Epithelial cell of alveolus of lung (primary cell): ENCODE measurements around the gene SV2A. TPM values are rescaled to one million over a fixed set of nuclear protein-coding genes. Genes with fewer than 3 reads are reported as not detected.

Source experiments
- total RNA-seq: library from RNA; depleted of rRNA; stranded (reverse); fragments of >200 nt; gene quantifications from 2 replicates; pipeline ENCODE4 v1.2.1, GENCODE V29; 2015

Gene SV2A, protein sequence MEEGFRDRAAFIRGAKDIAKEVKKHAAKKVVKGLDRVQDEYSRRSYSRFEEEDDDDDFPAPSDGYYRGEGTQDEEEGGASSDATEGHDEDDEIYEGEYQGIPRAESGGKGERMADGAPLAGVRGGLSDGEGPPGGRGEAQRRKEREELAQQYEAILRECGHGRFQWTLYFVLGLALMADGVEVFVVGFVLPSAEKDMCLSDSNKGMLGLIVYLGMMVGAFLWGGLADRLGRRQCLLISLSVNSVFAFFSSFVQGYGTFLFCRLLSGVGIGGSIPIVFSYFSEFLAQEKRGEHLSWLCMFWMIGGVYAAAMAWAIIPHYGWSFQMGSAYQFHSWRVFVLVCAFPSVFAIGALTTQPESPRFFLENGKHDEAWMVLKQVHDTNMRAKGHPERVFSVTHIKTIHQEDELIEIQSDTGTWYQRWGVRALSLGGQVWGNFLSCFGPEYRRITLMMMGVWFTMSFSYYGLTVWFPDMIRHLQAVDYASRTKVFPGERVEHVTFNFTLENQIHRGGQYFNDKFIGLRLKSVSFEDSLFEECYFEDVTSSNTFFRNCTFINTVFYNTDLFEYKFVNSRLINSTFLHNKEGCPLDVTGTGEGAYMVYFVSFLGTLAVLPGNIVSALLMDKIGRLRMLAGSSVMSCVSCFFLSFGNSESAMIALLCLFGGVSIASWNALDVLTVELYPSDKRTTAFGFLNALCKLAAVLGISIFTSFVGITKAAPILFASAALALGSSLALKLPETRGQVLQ
- 19.3 and 26.8 TPM in 2 replicates for total RNA-seq

DNA sequence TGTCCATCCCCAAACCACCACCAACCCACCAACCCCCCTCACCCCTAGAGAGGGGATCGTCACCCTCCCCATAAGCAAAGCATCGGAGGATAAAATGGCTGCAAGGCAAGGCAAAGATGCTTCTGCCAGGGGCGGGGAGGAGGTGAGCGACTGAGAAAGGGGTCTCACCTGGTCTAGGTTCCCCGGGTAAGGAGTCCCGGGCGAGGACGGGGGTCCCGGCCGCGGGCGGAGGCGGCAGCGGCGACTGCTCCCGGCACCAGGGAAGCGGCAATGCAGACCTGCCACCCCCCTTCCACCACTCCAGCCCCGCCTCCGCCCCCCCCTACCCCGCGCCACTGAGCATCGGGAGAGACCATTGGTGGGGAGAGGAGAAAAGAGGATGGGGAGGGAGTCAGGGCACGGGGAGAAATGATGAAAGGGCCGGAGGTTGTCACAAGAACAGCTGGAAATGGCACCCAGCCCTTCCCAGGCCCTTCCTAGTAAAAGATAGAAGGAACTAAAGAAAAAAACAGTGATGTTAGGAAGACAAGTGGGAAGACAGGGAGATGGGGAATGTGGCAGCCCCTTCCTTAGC, at the start of gene SV2A:
Gene SV2A, minus strand, starts transcription at position 274 of the 574 bp plus-strand sequence. CDS start 4,004 bp downstream, outside the sequence.

DNA sequence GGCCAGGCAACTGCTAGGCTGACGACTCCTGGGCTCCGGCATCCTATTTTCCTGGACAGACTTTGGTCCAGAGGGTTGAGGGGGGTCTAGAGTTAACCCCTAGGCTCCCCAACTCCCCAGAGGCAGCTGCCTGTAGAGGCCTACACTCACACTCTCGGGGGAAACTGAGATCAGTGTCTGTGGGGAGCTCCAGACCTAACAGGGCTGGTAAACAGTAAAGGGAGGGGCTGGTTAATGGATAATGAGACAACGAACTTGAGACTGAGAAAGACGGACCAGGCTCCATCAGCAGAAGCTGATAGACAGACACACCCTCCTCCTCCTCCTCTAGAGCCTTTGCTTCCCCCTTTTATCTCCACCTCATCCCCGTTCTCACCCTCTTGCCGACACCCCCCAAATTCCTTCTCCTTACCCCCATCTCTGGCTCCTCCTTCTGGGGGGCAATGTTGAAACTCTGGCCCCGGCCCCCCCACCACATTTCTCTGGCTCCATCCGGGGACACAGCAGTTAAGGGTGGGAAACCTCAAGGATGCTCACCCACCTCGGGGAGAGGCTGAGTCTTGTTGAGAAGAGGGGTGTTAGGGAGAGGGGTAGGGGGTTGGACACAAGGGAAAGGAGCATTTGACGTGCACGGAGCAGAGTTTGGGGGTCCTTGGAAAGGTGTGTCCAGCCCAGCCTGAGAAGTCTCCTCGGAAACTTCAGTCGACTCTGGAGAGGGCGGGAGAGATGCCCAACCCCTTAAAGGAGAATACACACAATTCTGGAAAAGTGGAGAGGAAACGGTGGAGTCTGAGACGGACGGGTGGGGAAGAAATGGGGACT, 18.7 kb upstream of the SV2A start, which contains the start of gene MTMR11:
Gene MTMR11, minus strand, starts transcription at position 710 of the 822 bp plus-strand sequence. Its CDS starts 232 bp downstream, at position 478.

DNA sequence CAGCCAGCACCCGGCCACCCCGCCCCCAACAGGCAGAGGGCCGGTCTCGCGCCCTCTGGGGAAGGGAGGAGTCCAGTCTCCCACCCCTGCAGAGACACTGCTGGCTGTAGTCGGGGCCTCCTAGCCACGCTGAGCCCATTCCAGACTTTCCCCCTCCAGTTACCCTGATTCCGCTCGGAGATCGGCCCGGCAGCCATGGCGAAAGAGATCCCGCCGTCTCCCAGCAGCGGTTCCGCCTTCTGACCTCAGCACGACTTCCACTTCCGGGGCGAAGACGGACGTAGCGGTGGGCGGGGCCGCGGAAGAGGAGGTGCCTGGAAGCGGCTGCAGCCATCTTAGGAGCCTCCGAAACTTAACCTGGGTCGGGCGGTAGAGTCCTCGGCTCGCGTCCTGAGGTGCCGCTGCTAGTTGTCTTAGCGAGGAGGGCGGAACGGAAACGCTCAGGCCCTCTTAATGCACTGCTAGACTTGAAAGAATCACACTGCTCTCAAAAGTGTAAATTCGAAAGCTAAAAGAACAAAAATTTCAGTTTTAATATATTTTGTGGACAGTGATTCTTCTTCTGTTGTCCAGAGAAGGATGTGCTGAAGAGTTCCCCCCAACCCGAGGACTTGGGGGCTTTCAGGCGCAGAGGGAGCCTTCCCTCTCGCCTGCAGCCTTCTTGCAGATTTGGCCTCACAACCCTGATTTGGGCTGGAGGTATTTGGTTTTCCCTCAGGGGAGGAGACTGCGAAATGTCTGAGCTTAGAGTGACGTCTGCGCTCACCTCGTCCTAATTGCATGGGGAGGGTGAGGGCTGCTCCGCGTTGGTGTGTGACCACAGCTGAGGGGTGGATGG, 10.1 kb upstream of the SV2A start, which contains the start of gene SF3B4:
Gene SF3B4, minus strand, starts transcription at position 241 of the 838 bp plus-strand sequence. Its CDS starts 44 bp downstream, at position 197.

DNA sequence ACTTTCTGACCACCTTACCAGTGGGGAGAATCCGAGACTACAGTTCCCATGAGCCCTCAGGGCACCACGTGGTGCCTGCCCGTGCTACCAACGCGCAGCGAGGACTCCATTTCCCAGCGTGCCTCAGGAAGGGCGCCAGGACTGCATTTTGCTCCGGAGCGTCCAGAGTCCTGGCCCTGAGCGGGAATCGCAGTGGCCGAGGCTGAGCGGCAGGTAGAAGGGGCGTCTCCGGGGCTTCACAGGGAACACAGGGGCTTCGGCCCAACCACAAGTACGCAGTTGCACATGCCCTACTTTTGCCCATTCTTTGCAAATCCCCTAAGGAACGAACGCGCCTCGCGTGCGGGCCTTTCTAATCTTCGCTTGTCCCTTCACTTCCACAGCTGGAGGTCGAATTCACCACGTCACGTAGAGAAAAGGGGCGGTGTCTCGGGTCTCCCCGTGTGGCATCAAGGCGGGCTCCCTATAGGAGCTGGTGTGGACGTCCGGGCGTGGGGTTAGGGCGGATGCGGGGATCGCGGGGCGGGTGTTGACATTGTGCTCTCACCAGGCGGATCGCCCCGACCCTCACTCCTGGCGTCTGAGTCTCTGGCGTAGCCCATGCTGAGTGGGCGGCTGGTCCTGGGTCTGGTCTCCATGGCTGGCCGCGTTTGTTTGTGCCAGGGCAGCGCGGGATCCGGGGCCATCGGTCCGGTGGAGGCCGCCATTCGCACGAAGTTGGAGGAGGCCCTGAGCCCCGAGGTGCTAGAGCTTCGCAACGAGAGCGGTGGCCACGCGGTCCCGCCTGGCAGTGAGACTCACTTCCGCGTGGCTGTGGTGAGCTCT, 18.0 kb downstream of the SV2A start, which contains the start of gene BOLA1:
Gene BOLA1, plus strand, starts transcription at position 109 of the 825 bp plus-strand sequence. Its CDS starts 492 bp downstream, at position 601.

Other genes with a start within 250 kb of the SV2A start
- not detected in 2 replicates for gene FCGR1A, start 135.2 kb downstream of the SV2A start, total RNA-seq
- gene BOLA1, start 18.3 kb downstream of the SV2A start, total RNA-seq: 21.6 and 35.7 TPM in 2 replicates
- gene SF3B4, start 10.0 kb upstream of the SV2A start, total RNA-seq: 13.2 and 16.0 TPM in 2 replicates
- gene MTMR11, start 19.0 kb upstream of the SV2A start, total RNA-seq: 6.9 and 9.5 TPM in 2 replicates
- gene OTUD7B, start 92.9 kb upstream of the SV2A start, total RNA-seq: 8.8 and 9.9 TPM in 2 replicates
- gene VPS45, start 149.9 kb upstream of the SV2A start, total RNA-seq: 16.9 and 25.2 TPM in 2 replicates
- 53.5 and 55.6 TPM in 2 replicates for gene PLEKHO1, start 232.1 kb upstream of the SV2A start, total RNA-seq